Psoas muscle (tissue), 8 donors: Measurements from ENCODE around the gene INTS14. TPM values are rescaled to one million over a fixed set of nuclear protein-coding genes. Genes with fewer than 3 reads are reported as not detected.
"Not testable (repeated sequence)": the region's sequence is repeated elsewhere in the genome, so short reads cannot be mapped to it uniquely, and the experiment has no call there.

Experiments used
- ATAC-seq, 4 donors: fragments of 200-7000 bp; cut with Tn5 transposase; one replicate each; pipeline ENCODE4 v1.9.1; 2020; ENCODE audit warnings: moderate library complexity in 3 of 4, mild to moderate bottlenecking in 2 of 4
- DNase-seq, 2 donors: peaks; one replicate each; pipeline ENCODE4 v3.0.0-alpha.2; 2020
- H3K27ac ChIP-seq: fragments of 200-600 bp; one replicate; pipeline ENCODE4 v1.8.0; 2022
- H3K27me3 ChIP-seq, 3 donors: fragments of 200-600 bp in 1 of 3; one replicate each; pipeline versions ENCODE4 v1.6.1 to v1.8.0; 2013 to 2022; ENCODE audit warnings: low read length in 2 of 3, mild to moderate bottlenecking in 2 of 3, moderate library complexity in 1 of 3; ENCODE audit not compliant: insufficient read depth in 3 of 3
- H3K36me3 ChIP-seq, 2 donors: fragments of 200-600 bp in 1 of 2; one replicate each; pipeline versions ENCODE4 v1.6.1 to v1.8.0; 2013 to 2022; ENCODE audit warnings: low read depth in 1 of 2, mild to moderate bottlenecking in 1 of 2, moderate library complexity in 1 of 2; ENCODE audit not compliant: insufficient read depth in 1 of 2
- H3K4me1 ChIP-seq: fragments of 200-600 bp; one replicate; pipeline ENCODE4 v1.8.0; 2022
- H3K4me3 ChIP-seq: fragments of 200-600 bp; one replicate; pipeline ENCODE4 v1.8.0; 2022; ENCODE audit warnings: mild to moderate bottlenecking
- H3K9me3 ChIP-seq: fragments of 200-600 bp; one replicate; pipeline ENCODE4 v1.8.0; 2022
- WGBS, 3 donors: extraction: QIAGEN DNeasy Blood & Tissue Kit; methylation state at CpG; one replicate each; pipeline versions ENCODE4 v1.1.6 to v1.1.7; 2013; 5-methylcytosine and 5-hydroxymethylcytosine counted together
- intact Hi-C, 2 donors: fragments of 100-400 bp; cut with DNase I; formaldehyde crosslinking; loops; one replicate each; pipeline versions ENCODE4 v1.11.0 to v1.14.2; 2022
- polyA plus RNA-seq, 3 donors: library from polyadenylated mRNA; stranded (reverse); fragments of 200-250 nt; gene quantifications; one replicate each; pipeline ENCODE4 v1.2.3, GENCODE V29; 2013
- total RNA-seq, 4 donors: library from RNA; stranded (reverse); fragmentation: NEBNext Ultra II Directional in 2 of 4; extraction: Animal tissue kit (Norgen Biotek cat#: 25700) in 2 of 4; gene quantifications; one replicate each; pipeline versions ENCODE4 v1.2.1 to v1.2.4, GENCODE V29; 2021 to 2023
- TF ChIP-seq, protein P1 (sequence below): fragments of 200-600 bp; IDR thresholded peaks from one replicate; pipeline ENCODE4 v1.8.0; 2022; ENCODE audit warnings: antibody characterized with exemption
- donor health status: healthy with polysubstance abuse.
- donor health status: DM: no; HTN: no; CAD: no; lungs with moderate emphysema.
- donor health status: Bipolar disorder and iron deficiency.
- donor health status: healthy.
- donor health status: DM: yes; HTN: yes; CAD: no.
- donor health status: DM: no; HTN: no; CAD: no.
- donor health status: DM: no; HTN: no; CAD: no.
- donor health status: DM: yes; HTN: yes; CAD: no.

The INTS14 gene
- total and polyA plus RNA-seq, 7 donors: 8.7 to 20.2 (median 16.1) TPM

DNA sequence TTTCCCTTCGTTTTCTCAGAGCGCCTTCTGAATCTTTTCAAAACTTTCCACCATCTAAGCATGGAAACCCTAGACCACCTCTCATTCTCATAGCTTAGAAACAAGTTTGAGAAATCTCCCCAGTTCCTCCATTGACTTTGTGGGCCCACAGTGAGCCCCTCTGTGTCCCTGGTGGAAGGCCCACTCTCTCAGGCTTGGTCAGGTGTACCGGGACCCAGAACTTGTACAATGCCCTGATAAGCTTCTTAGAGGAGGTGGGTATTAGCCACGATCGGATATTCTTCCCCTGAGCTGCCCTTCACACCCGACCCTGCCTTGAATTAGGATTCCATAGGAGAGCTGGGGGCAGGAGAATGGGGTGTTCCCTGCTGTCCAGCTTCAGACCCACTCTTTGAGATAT is 10.7 kb upstream of the INTS14 start, which contains the start of gene SLC24A1:
Gene SLC24A1, plus strand, starts transcription at position 301 of the 400 bp plus-strand sequence. CDS start 2,143 bp downstream, outside the sequence.
- TF ChIP-seq, protein P1, sequence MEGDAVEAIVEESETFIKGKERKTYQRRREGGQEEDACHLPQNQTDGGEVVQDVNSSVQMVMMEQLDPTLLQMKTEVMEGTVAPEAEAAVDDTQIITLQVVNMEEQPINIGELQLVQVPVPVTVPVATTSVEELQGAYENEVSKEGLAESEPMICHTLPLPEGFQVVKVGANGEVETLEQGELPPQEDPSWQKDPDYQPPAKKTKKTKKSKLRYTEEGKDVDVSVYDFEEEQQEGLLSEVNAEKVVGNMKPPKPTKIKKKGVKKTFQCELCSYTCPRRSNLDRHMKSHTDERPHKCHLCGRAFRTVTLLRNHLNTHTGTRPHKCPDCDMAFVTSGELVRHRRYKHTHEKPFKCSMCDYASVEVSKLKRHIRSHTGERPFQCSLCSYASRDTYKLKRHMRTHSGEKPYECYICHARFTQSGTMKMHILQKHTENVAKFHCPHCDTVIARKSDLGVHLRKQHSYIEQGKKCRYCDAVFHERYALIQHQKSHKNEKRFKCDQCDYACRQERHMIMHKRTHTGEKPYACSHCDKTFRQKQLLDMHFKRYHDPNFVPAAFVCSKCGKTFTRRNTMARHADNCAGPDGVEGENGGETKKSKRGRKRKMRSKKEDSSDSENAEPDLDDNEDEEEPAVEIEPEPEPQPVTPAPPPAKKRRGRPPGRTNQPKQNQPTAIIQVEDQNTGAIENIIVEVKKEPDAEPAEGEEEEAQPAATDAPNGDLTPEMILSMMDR: no peak
- ATAC-seq (no peak), DNase-seq (no peak)
- intact Hi-C loops: no loop called here
- H3K4me3 ChIP-seq: no peak within 1 kb of the TSS
- no peaks in the 10 kb centered on the region for H3K27me3 ChIP-seq
- H3K4me1 ChIP-seq: no peaks in the 10 kb centered on the region
- H3K27ac ChIP-seq: no peak within 1 kb of the TSS
- no peaks in the 10 kb centered on the region for H3K36me3 ChIP-seq
- no peaks in the 10 kb centered on the region for H3K9me3 ChIP-seq
- 87 to 88% (median 88%) methylated on average over 6 of the region's 6 CpGs for WGBS, 3 donors

DNA sequence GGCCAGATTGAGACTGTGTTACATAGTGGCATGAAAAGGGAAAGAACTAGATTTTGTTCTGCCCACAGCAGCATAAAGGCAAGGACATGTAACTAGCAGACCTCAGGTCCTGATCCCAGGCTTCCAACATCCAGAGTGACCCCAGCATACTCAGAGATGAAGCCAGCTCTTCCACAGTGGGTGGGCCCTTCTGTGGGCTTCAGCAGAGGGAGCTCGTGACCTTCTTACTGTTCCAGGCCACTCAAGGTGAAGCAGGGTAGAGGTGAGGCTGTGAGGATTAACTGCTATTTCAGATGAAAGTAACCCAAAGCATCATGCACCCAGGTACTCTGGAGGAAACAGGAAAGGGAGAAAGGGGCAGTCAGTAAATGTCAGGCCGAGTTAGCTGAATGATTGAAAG is 9.9 kb upstream of the INTS14 start:
- Histone ChIP-seq H3K9me3 (no peaks in the 10 kb centered on the region), H3K4me3 (no peak overlapping the region), H3K36me3 (no peaks in the 10 kb centered on the region), H3K27me3 (no peaks in the 10 kb centered on the region), H3K27ac (no peak overlapping the region), H3K4me1 (no peaks in the 10 kb centered on the region)
- intact Hi-C loops: no loop called here
- DNase-seq (no peak), ATAC-seq (no peak)
- TF ChIP-seq, protein P1: no peak
- 85 to 94% (median 88%) methylated on average over 2 of the region's 2 CpGs for WGBS, 3 donors

DNA sequence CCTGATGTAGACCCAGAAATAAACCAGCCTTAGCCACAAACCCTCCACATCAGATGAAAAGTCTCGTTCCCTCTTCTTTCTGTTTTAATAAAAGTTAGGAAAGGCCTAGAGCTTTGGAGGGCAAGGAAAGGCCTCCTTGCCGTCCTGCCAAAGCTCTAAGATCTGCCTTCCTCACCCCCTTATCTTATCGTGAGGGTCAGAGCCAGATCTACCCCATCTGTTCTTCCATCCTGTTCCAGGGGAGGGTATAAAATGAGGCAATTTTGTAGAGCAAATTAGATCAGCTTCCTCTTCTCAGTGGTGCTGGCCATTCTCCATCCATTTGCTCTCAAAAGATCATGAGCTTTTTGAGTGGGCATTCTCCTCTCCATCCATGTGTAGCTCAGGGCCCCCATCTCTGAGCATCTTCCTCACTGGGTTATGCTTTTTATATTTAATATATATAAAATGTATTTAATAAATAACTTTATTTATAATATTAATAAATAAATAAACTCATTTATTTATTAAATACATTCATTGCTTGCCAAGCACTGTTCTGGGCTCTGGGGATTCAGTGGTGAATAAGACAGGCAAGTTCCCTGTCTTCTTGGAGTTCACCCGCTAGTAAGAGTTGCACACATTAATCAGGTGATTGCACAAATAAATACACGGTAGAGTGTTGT is 8.8 kb upstream of the INTS14 start:
- no peaks in the 10 kb centered on the region for H3K27me3 ChIP-seq
- intact Hi-C loops: no loop called here
- WGBS, 3 donors: 75 to 82% (median 81%) methylated on average over 5 of the region's 5 CpGs
- ATAC-seq: no peak
- no peaks in the 10 kb centered on the region for H3K9me3 ChIP-seq
- H3K27ac ChIP-seq: no peak overlapping the region
- H3K4me3 ChIP-seq: no peak overlapping the region
- DNase-seq: no peak
- H3K4me1 ChIP-seq: no peaks in the 10 kb centered on the region
- TF ChIP-seq, protein P1: no peak
- no peaks in the 10 kb centered on the region for H3K36me3 ChIP-seq

DNA sequence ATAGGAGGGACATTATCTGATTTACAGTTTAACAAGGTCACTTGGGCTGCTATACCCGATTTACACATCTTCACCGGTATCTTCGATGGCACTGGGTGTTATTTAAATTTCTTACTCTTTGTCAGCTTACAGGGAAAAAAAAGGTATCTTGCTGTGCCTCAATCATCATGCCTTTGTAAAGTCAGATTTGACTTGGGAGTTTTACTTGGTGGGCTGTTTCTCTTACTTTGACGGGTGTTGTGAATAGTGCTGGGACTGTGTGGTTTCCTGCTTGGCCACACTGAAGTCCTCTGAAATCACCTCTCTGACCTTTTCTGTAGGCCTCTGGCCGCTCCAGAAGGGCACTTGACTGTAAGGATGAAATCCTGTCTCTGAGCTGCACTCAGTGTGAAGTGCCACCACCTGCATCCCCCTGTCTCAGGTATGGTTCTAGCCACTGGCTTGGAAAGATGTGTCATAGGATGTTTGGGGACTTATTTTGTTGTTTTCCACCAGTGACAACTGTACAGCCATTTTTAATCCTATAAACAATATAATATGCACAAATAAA is 7.7 kb upstream of the INTS14 start:
- H3K4me3 ChIP-seq: no peak overlapping the region
- 50 to 62% (median 53%) methylated on average over 5 of the region's 5 CpGs for WGBS, 3 donors
- DNase-seq: no peak
- no peak for ATAC-seq
- no peak overlapping the region for H3K27ac ChIP-seq
- H3K4me1 ChIP-seq: no peaks in the 10 kb centered on the region
- no peaks in the 10 kb centered on the region for H3K36me3 ChIP-seq
- no peaks in the 10 kb centered on the region for H3K27me3 ChIP-seq
- intact Hi-C loops: no loop called here
- H3K9me3 ChIP-seq: no peaks in the 10 kb centered on the region
- TF ChIP-seq, protein P1: no peak

DNA sequence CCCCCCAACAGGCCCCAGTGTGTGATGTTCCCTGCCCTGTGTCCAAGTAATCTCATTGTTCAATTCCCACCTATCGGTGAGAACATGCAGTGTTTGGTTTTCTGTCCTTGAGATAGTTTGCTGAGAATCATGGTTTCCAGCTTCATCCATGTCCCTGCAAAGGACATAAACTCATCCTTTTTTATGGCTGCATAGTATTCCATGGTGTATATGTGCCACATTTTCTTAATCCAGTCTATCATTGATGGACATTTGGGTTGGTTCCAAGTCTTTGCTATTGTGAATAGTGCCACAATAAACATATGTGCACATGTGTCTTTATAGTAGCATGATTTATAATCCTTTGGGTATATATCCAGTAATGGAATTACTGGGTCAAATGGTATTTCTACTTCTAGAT is 5.0 kb upstream of the INTS14 start:
- H3K36me3 ChIP-seq, ATAC-seq: not testable (repeated sequence)

More for the DNA sequence above, 5.0 kb upstream of the INTS14 start:
- H3K4me1 ChIP-seq, H3K9me3 ChIP-seq, intact Hi-C loops, H3K4me3 ChIP-seq, H3K27ac ChIP-seq, DNase-seq, H3K27me3 ChIP-seq: not testable (repeated sequence)
- 89 to 100% (median 100%) methylated on average over 1 of the region's 1 CpG for WGBS, 3 donors
